Stimulated activated memory B cell treated with anti-CD40 and anti-IgM and Interleukin-4, amounts not matched to agents 10 μg/mL and 1 μg/mL and 100 μg/mL, for 72 hours (primary cell): ENCODE measurements around the gene CDC23.
"Not testable (repeated sequence)": the region's sequence is repeated elsewhere in the genome, so short reads cannot be mapped to it uniquely, and the experiment has no call there.

ENCODE experiments used
- ATAC-seq: fragments of 150-1000 bp; cut with Tn5 transposase; 2 replicates; pipeline ENCODE4 v1.10.0; 2021
- H3K27ac Mint-ChIP-seq: one replicate; pipeline ENCODE4 v1.8.0; 2022; ENCODE audit warnings: mild to moderate bottlenecking, mixed read lengths
- H3K27me3 Mint-ChIP-seq: one replicate; pipeline ENCODE4 v1.8.0; 2022; ENCODE audit warnings: mixed read lengths
- H3K36me3 Mint-ChIP-seq: one replicate; pipeline ENCODE4 v1.8.0; 2022; ENCODE audit warnings: mixed read lengths
- H3K4me1 Mint-ChIP-seq: one replicate; pipeline ENCODE4 v1.8.0; 2022; ENCODE audit warnings: mixed read lengths
- H3K4me3 Mint-ChIP-seq: one replicate; pipeline ENCODE4 v1.8.0; 2022; ENCODE audit warnings: mild to moderate bottlenecking, moderate library complexity, mixed read lengths
- H3K9me3 Mint-ChIP-seq: one replicate; pipeline ENCODE4 v1.8.0; 2022; ENCODE audit warnings: mixed read lengths

The CDC23 gene, protein sequence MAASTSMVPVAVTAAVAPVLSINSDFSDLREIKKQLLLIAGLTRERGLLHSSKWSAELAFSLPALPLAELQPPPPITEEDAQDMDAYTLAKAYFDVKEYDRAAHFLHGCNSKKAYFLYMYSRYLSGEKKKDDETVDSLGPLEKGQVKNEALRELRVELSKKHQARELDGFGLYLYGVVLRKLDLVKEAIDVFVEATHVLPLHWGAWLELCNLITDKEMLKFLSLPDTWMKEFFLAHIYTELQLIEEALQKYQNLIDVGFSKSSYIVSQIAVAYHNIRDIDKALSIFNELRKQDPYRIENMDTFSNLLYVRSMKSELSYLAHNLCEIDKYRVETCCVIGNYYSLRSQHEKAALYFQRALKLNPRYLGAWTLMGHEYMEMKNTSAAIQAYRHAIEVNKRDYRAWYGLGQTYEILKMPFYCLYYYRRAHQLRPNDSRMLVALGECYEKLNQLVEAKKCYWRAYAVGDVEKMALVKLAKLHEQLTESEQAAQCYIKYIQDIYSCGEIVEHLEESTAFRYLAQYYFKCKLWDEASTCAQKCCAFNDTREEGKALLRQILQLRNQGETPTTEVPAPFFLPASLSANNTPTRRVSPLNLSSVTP

DNA sequence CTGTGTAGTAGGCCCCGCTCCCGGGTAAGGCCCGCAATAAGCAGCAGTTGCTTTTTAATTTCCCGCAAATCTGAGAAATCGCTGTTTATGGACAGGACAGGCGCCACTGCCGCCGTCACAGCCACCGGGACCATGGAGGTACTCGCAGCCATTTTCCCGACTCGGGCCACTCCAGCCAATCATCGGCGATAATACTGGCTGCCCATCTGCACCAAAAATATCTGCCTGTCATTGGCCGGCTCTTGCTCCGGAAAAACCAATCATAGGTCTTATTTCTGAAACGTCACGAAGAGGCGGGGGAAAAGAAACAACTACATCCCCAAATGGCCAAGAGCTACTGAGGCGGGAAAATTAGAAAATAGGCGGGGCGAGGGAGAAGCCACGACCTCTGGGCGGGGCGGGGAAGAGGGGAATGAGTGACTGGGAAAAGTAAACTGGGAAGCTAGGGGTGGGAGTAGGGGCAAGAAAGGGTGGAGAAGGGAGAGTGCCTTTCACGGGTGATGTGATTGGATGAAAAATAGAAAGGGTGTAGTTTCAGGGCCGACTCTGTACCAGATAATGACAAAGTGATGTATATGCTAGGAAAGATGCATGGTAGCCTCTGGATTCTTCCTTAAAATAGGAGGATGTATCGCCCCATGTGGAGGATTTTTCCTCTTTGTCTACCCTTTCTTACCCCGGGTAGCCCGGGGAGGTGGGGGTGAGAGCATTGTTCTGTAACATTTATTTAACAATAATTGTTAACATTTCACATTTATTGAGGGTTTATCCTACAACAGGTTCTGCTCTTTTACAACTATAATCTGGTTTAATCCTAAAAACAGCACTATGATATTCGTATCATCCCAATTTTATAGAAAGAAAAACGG lies at the start of gene CDC23:
CDC23 (minus strand) TSS at position 163 of the 869 bp plus-strand sequence; CDS start at position 152, 11 bp downstream.
- H3K9me3 Mint-ChIP-seq = no peaks in the 10 kb centered on the region
- H3K4me1 Mint-ChIP-seq = peaks cover 20% of the 10 kb centered on the region
- peak; percentile 99 for ATAC-seq

DNA sequence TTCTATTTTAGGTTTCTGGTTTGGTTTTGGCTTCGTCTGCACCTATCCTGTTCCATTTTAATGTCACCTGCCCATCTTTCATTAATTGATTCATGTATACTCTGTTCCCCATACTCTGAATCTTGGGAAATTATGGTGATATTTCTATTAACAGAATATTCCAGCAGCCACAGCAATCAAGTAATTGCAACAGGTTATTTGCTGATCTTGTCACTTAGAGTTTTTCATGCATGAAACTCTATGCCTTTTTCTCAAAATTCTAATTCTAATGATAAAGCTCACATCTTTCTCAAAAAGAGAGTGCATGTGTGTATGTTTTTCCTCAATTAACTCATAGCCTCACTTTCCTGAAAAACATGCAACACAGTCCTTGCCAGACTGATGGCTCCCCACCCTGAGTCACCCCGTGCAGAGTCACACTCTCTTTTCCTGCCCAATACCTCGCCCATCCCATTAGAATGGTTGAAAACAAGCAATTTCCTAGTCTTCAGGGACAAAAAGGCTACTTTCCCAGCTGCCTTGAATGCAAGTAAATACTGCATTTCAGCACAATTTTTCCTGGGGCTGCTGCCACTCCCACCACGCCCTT lies 45.7 kb upstream of the CDC23 start:
- H3K36me3 Mint-ChIP-seq = no peaks in the 10 kb centered on the region
- ATAC-seq = no peak
- peaks cover 16% of the 10 kb centered on the region for H3K27me3 Mint-ChIP-seq
- no peaks in the 10 kb centered on the region for H3K9me3 Mint-ChIP-seq
- no peak overlapping the region for H3K4me3 Mint-ChIP-seq
- H3K27ac Mint-ChIP-seq = no peak overlapping the region
- H3K4me1 Mint-ChIP-seq = no peaks in the 10 kb centered on the region

More for the DNA sequence above, at the start of gene CDC23:
- Mint-ChIP-seq H3K27ac (peak within 1 kb of the TSS; percentile 97), H3K4me3 (peak within 1 kb of the TSS; percentile 97), H3K27me3 (no peaks in the 10 kb centered on the region), H3K36me3 (peaks cover 8% of the 10 kb centered on the region)

DNA sequence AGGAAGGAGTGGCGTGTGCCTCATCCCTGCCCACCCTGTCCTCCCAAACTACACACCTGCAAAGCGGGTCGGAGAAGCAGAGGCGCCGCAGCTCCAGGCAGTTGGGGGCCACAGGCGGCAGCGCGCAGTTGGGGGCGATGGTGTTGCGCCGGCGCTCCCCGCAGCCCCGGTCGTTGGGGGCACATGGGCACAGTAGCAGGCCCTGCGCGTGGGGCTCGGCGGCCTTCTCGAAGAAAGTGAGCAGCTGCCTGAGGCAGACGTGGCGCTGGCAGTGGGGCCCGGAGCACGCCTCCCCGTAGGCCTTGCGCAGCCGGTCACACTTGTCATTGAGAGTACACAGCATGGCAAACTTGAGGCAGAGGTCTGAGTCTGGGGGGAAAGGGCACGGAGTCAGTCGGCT lies 44.5 kb upstream of the CDC23 start:
- H3K9me3 Mint-ChIP-seq = no peaks in the 10 kb centered on the region
- no peaks in the 10 kb centered on the region for H3K36me3 Mint-ChIP-seq
- no peak for ATAC-seq
- no peak overlapping the region for H3K4me3 Mint-ChIP-seq
- H3K27ac Mint-ChIP-seq = no peak overlapping the region
- no peaks in the 10 kb centered on the region for H3K4me1 Mint-ChIP-seq
- H3K27me3 Mint-ChIP-seq = peaks cover 27% of the 10 kb centered on the region

DNA sequence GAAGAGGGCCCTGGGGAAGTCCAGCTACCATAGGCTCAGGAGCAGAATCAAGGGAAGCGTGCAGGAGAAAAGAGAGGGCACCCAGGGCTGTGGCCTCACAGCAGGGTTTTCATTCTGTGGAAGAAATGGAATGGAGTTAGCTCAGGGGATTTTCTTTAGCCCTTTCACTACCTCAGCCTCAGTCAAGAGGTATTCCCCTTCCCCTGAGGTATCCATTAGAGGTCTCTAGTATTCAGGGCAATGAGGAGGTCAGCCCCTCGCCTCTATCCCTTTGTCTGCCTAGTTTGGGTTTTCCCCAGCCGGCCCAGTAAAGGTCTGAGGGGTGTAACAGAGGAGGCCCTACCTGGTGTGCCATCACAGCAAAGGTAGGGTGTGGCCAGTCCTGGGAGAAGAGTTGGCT lies 39.8 kb upstream of the CDC23 start:
- Mint-ChIP-seq H3K27ac (no peak overlapping the region), H3K9me3 (no peaks in the 10 kb centered on the region), H3K27me3 (peaks cover 28% of the 10 kb centered on the region), H3K4me1 (no peaks in the 10 kb centered on the region), H3K36me3 (no peaks in the 10 kb centered on the region), H3K4me3 (no peak overlapping the region)
- peak; percentile 63 for ATAC-seq

DNA sequence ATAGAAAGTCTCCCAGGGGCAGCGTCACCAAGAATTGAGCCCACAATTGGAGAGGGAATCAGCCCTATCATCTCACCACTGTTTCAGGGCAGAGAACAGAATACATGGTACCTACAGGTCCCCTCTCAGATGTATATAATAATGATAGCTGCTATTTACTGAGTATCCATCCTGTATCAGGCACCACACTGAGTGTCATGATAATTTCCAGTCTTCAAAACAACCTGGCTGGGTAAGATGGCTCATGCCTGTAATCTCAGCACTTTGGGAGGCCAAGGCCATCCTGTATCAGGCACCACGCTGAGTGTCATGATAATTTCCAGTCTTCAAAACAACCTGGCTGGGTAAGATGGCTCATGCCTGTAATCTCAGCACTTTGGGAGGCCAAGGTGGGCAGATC lies 34.7 kb upstream of the CDC23 start:
- ATAC-seq, H3K4me3 Mint-ChIP-seq, H3K27ac Mint-ChIP-seq, H3K9me3 Mint-ChIP-seq, H3K4me1 Mint-ChIP-seq, H3K36me3 Mint-ChIP-seq: not testable (repeated sequence)
- H3K27me3 Mint-ChIP-seq = peaks cover 37% of the 10 kb centered on the region

DNA sequence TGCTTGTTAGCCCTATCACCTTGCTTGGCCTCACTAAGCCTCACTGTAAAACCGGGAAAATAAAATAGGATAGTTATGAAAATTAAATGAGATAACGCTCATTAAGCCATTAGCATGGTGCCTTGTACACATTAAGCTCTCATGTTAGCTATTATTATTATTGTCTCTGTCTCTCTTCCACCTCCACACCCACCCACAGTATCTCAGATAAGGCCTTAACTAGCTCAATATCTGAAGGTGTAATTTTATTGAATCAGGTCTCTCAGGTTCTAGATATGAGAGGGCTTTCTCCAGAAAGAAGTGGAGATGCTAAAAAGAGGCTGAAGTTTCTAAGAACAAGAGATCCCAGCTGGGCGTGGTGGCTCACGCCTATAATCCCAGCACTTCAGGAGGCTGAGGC lies 33.7 kb upstream of the CDC23 start:
- Mint-ChIP-seq H3K4me3 (no peak overlapping the region), H3K36me3 (no peaks in the 10 kb centered on the region), H3K9me3 (no peaks in the 10 kb centered on the region), H3K27me3 (peaks cover 35% of the 10 kb centered on the region), H3K27ac (no peak overlapping the region), H3K4me1 (no peaks in the 10 kb centered on the region)
- no peak for ATAC-seq

DNA sequence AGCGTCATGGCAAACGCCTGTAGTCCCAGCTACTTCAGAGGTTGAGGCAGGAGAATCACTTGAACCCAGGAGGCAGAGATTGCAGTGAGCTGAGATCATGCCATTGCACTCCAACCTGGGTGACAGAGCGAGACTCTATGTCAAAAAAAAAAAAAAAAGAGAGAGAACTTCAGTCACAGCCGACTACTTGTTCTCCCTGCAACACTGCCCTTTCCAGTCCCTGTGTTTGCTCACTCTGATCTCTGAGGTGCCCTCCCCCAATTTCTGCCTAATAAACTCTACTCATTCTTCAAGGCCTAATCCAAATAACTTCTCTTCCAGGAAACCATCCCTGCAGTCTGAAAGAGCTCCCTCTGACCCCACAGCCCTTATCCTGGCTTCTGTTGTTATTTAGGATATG lies 33.2 kb upstream of the CDC23 start:
- Mint-ChIP-seq H3K27me3 (peaks cover 37% of the 10 kb centered on the region), H3K4me1 (peaks cover 2% of the 10 kb centered on the region), H3K4me3 (no peak overlapping the region), H3K27ac (no peak overlapping the region), H3K9me3 (no peaks in the 10 kb centered on the region), H3K36me3 (no peaks in the 10 kb centered on the region)
- ATAC-seq = no peak

DNA sequence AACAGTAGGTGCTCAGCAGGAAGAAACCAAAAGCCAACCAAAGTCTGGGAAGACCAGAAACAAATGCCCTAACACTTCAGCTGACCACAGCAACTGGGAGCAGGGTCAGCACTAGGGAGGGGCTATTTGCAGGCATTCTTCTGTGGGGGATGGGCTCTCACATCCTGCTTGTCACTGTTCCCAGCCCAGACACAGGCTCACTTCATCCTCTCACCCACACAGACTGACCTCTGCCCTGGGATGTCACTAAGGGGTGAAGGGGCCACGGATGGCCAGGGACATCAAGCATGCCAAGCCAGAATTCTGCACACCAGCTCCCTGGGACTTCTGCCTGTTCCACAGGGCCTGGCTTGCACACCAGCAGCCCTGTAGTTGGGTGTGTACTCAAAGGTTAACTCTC lies 32.6 kb upstream of the CDC23 start:
- Mint-ChIP-seq H3K4me3 (no peak overlapping the region), H3K9me3 (no peaks in the 10 kb centered on the region), H3K36me3 (no peaks in the 10 kb centered on the region), H3K27me3 (peaks cover 43% of the 10 kb centered on the region), H3K4me1 (peaks cover 9% of the 10 kb centered on the region), H3K27ac (no peak overlapping the region)
- no peak for ATAC-seq

DNA sequence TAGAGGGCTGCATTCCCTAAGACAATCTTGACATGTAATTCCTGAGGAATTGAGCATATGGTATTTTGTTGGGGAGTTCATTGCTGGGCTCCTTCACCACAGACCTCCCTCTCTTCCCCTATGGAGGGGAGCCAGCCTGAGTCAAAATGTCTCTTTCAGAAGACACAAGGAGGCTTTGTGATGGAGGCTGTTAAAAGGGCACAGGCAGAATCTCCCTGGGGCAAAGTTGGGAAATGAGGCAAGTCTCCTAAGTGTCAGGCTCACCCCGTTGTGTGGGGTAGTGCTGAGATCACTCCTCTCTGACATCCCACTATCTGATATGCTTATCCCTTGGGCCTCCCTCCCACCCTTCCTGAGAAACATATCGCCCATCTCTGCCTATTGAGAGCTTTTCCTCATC lies 30.7 kb upstream of the CDC23 start:
- no peak overlapping the region for H3K4me3 Mint-ChIP-seq
- no peak for ATAC-seq
- no peak overlapping the region for H3K27ac Mint-ChIP-seq
- H3K27me3 Mint-ChIP-seq = peaks cover 58% of the 10 kb centered on the region
- no peaks in the 10 kb centered on the region for H3K36me3 Mint-ChIP-seq
- peaks cover 13% of the 10 kb centered on the region for H3K4me1 Mint-ChIP-seq
- no peaks in the 10 kb centered on the region for H3K9me3 Mint-ChIP-seq

DNA sequence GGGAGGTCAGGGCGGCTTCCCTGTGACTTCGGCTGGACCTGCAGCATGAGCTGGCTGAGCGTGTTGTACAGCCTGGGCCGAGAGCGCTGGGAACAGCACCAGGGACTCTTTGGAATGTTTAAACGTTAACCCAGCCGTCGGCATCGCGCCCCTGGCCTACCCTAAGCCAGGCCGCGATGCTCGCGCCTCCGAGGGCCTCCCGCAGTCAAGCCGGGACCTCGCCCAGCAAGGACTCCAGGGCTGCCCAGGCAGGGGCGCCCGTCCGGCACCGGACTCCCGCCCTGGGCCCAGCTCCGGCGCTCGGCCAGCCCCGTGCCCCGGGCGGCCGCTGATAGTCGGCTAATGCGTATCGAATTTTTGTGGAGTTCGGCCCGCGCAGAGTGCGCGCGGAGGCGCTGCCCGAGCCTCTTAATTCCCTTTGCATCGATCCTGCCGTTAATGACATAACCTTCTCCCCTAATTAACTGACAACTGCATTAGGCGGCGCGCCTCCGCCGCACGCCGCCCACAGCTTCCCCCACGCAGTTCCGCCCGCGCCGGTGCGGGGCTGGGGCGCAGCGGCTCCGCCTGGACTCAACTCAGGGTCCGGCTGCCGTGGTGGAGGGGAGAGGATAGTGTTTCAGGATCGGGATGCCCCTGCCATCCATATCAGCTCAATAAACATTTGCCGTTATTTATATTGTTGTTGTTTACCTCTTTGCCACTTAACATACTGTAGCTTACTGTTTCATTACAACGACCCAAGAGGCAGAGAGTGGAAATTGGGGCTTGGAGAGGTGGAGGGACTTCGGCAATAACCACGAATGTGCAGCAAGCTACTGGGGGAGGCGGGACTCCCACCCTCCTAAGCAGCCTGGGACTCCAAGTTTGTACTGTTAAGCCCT lies 28.8 kb upstream of the CDC23 start:
- Mint-ChIP-seq H3K36me3 (no peaks in the 10 kb centered on the region), H3K27me3 (peaks cover 61% of the 10 kb centered on the region)
- ATAC-seq = peak; percentile 34

DNA sequence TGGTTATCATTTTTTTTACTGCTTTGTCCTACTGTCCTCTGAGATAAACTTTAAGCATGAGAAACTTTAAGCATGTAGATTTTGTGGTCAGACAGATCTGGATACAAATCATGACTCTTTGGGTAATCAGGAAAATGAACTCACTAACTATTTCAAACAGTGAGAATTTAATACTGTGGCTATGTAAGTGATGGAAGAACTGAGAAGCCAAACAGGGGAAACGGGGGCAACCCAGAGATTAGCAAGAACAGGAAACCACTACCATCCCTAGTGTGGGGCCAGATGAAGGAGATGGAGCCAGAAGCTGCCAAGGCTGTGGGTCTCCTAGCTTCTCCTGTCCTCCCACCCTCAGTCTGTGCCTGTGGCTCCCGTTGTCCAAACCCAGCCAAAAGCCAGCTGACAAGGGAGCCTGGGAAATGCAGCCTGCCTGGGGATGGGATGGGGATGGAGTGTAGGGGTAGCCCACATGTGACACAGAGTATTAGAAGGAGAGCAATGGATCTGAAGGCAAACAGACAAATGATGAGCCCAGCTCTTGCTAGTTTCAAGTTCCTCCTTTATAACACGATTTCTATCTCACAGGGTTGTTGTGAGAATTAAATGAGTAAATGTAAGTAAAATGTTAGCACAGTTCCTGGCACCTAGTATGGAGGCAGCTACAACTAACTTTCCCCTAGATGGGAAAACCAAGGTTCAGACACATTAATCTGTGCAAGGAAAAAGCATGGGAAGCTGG lies 27.7 kb upstream of the CDC23 start:
- Mint-ChIP-seq H3K9me3 (no peaks in the 10 kb centered on the region), H3K4me1 (peaks cover 13% of the 10 kb centered on the region), H3K4me3 (no peak overlapping the region), H3K27me3 (peaks cover 51% of the 10 kb centered on the region), H3K27ac (peak overlapping the region; percentile 8), H3K36me3 (no peaks in the 10 kb centered on the region)
- peak; percentile 50 for ATAC-seq

More for the DNA sequence above, 28.8 kb upstream of the CDC23 start:
- Mint-ChIP-seq H3K27ac (no peak overlapping the region), H3K4me3 (peak overlapping the region; percentile 38), H3K9me3 (no peaks in the 10 kb centered on the region), H3K4me1 (peaks cover 13% of the 10 kb centered on the region)

DNA sequence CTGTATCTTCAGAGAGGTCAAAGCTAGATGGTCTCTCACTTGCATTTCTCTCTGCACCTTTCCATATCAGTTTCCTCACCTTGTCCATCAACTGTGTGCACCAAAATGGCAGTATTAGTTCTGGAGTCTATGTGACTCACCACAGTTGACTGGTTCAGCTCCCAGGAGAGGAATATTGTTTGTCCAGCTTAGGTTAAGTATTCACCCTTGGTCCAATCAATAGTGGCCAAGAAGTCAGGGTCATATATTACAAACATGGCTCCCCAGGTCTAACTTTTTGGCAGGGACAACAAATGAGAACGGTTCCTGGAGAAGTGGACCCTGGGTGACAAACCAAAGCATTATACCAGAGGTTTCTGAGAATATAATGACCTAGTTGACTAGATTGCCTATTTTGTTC lies 24.9 kb upstream of the CDC23 start:
- Mint-ChIP-seq H3K36me3 (no peaks in the 10 kb centered on the region), H3K4me3 (no peak overlapping the region), H3K27ac (no peak overlapping the region), H3K27me3 (peaks cover 56% of the 10 kb centered on the region), H3K4me1 (peaks cover 13% of the 10 kb centered on the region), H3K9me3 (no peaks in the 10 kb centered on the region)
- ATAC-seq = no peak

DNA sequence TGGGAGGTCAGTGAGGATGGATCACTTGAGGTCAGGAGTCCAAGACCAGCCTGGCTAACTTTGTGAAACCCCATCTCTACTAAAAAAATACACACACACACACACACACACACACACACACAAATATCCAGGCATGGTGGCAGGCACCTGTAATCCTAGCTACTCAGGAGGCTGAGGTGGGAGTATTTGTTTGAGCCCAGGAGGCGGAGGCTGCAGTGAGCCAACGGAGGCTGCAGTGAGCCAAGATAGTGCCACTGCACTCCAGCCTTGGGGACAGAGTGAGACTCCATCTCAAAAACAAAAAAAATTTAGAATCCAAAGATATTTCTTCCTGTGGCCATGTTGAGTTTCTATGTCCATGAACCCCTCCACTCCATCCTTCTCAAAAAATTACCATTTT lies 21.5 kb upstream of the CDC23 start:
- Mint-ChIP-seq H3K9me3 (no peaks in the 10 kb centered on the region), H3K4me1 (no peaks in the 10 kb centered on the region), H3K27me3 (peaks cover 51% of the 10 kb centered on the region), H3K4me3 (no peak overlapping the region), H3K36me3 (no peaks in the 10 kb centered on the region), H3K27ac (no peak overlapping the region)
- no peak for ATAC-seq

DNA sequence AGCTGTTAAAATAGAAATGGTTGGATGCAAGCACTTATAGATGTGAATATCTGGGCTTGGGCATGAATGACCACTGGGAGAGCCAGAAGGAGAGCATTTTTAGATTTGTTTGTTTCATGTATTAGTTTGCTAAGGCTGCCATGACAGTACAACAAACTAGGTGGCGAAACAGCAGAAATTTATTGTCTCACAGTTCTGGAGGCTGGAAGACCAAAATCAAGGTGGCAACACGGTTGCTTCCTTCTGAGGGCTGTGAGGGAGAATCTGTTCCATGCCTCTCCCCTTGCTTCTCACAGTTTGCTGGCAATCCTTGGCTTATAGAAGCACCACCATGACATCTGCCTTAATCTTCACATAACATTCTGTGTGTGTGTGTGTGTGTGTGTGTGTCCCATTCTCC lies 20.2 kb upstream of the CDC23 start:
- Mint-ChIP-seq H3K27ac (no peak overlapping the region), H3K36me3 (no peaks in the 10 kb centered on the region), H3K4me1 (no peaks in the 10 kb centered on the region), H3K4me3 (no peak overlapping the region), H3K9me3 (no peaks in the 10 kb centered on the region), H3K27me3 (peaks cover 54% of the 10 kb centered on the region)
- ATAC-seq = no peak
